Measurements from ENCODE around the gene ATP5ME. TPM values are rescaled to one million over a fixed set of nuclear protein-coding genes. Genes with fewer than 3 reads are reported as not detected.
A peak's percentile ranks its signal among the peaks of the same experiment; 100 is the strongest.

ATP5ME gene
- total RNA-seq (100 to 1,000 TPM in 5 of 6 donors, 10 to 100 TPM in 1; 88.4 to 131 (median 111) TPM), polyA plus RNA-seq (100 to 1,000 TPM; 310 to 318 TPM)

DNA sequence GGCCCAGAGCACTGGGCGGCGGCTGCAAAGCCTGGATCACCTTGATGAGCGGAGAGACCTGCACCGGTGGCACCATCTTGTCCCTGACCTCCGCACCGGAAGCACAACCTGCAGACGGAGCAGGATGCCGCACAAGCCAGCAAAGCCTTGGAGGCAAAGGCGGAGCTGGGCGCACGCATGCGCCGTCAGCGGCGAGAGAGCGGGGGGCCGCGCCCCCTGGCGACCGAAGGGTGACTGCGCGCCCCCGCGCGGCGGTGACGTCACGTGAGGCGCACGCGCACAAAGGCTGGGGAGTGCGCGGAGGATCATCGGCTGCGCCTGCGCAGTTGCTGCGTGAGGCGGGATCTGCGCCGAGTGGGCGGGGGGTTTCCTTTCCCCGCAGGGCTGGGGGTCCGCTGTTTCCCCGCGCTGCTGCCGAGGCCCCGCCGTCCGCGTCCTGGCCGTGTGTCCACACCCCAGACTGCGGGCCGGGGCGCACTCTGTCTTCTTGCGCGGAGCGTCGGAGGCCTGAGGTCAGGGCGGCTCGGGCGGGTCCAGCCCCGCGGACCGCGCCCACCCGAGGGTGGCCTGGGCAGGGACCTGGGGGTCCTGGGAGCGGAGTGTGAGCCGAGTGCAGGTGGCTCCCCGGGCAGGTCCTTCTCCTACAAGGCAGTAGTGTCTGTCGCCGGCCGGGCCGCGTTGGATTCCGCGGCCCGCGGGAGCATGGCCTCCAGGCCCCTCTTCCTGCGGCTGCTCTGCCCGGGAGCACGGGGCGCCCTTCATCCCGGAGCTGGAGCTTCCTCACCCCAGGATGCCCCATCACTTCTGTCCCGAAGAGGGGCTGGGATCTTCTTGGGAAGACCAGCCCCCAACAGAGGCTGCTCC, at the start of gene ATP5ME, which contains the start of gene MYL5:
Gene ATP5ME (minus strand): TSS at position 105 of the 864 bp plus-strand sequence. CDS start 29 bp downstream, at position 76.
Gene MYL5 (plus strand): TSS at position 371 of the 864 bp plus-strand sequence. CDS start 3,485 bp downstream, outside the sequence.
- Histone ChIP-seq H3K4me3 (peak within 1 kb of the TSS; percentile 79 to 94 (median 89)), H3K27ac (peak within 1 kb of the TSS; percentile 85 to 92 (median 86)), H3K27me3 (no peaks in the 10 kb centered on the region), H3K36me3 (peaks cover 0 to 8% (median 0%) of the 10 kb centered on the region in 3 donors), H3K4me1 (peaks cover 0 to 15% (median 12%) of the 10 kb centered on the region in 3 donors), H3K9me3 (no peaks in the 10 kb centered on the region)
- peak; percentile 65 to 98 (median 90) for TF ChIP-seq CTCF (IDR thresholded peaks at IDR 0.05)
- FAIRE-seq (no peak), DNase-seq (peak; percentile 95 to 100 (median 98)), ATAC-seq (peak; percentile 89 to 94 (median 92))
- WGBS, 2 donors: 0% methylated on average over 68 to 84 of the region's 84 CpGs
- intact Hi-C loops (cut with DNase I): no loop called here

DNA sequence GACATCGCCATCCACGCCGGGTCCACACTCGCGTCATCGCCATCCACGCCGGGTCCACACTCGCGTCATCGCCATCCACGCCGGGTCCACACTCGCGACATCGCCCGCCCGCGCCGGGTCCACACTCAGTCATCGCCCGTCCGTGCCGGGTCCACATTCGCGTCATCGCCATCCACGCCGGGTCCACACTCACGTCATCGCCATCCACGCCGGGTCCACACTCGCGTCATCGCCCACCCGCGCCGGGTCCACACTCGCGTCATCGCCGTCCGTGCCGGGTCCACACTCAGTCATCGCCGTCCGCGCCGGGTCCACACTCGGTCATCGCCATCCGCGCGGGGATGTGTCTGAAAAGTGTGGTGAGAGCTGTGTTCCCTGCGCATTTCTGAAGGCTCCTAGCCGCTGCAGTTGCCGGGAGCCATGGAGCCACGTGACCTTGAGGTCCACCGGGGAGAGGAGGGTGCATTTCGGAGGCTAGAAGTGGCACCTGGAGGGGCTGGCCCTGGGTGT, 48.8 kb upstream of the ATP5ME start:
- Histone ChIP-seq H3K9me3 (no peaks in the 10 kb centered on the region), H3K4me1 (no peaks in the 10 kb centered on the region), H3K36me3 (peaks cover 0 to 3% (median 3%) of the 10 kb centered on the region in 3 donors), H3K27ac (no peak overlapping the region), H3K27me3 (no peaks in the 10 kb centered on the region), H3K4me3 (no peak overlapping the region)
- ATAC-seq (no peak), FAIRE-seq (no peak), DNase-seq (peak in 1 of 6 donors; percentile 64)
- intact Hi-C loops (cut with DNase I): no loop called here
- TF ChIP-seq CTCF (IDR thresholded peaks at IDR 0.05): no peak
- WGBS, 2 donors: 97 to 98% methylated on average over 59 to 61 of the region's 61 CpGs

DNA sequence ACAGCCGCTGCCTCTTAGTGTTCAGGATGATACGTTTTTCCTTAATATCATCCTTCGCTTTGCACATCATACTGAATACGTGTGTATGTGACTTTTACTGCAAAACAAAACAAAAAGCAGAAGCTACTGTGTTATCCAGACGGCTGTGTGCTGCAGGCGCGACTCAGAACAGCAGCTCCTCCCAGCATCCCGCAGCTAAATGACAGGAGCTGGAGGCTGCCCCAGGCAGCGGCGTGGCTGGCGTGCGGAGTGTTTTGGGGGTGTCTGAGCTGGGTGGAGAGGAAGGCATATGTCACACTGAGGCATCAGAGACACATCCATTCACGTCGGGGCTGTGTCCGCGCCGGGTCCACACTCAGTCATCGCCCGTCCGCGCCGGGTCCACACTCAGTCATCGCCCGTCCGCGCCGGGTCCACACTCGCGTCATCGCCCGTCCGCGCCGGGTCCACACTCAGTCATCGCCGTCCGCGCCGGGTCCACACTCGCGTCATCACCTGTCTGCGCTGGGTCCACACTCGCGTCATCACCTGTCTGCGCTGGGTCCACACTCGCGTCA, 48.2 kb upstream of the ATP5ME start:
- peak in 2 of 6 donors; percentile 4 to 31 for DNase-seq
- H3K27me3 ChIP-seq: no peaks in the 10 kb centered on the region
- FAIRE-seq: no peak
- ATAC-seq: no peak
- H3K4me1 ChIP-seq: no peaks in the 10 kb centered on the region
- no peaks in the 10 kb centered on the region for H3K9me3 ChIP-seq
- peaks cover 0 to 3% (median 3%) of the 10 kb centered on the region in 3 donors for H3K36me3 ChIP-seq
- intact Hi-C loops (cut with DNase I): no loop called here
- no peak overlapping the region for H3K4me3 ChIP-seq
- no peak for TF ChIP-seq CTCF (IDR thresholded peaks at IDR 0.05)
- WGBS, 2 donors: 97% methylated on average over 45 to 47 of the region's 47 CpGs
- no peak overlapping the region for H3K27ac ChIP-seq

DNA sequence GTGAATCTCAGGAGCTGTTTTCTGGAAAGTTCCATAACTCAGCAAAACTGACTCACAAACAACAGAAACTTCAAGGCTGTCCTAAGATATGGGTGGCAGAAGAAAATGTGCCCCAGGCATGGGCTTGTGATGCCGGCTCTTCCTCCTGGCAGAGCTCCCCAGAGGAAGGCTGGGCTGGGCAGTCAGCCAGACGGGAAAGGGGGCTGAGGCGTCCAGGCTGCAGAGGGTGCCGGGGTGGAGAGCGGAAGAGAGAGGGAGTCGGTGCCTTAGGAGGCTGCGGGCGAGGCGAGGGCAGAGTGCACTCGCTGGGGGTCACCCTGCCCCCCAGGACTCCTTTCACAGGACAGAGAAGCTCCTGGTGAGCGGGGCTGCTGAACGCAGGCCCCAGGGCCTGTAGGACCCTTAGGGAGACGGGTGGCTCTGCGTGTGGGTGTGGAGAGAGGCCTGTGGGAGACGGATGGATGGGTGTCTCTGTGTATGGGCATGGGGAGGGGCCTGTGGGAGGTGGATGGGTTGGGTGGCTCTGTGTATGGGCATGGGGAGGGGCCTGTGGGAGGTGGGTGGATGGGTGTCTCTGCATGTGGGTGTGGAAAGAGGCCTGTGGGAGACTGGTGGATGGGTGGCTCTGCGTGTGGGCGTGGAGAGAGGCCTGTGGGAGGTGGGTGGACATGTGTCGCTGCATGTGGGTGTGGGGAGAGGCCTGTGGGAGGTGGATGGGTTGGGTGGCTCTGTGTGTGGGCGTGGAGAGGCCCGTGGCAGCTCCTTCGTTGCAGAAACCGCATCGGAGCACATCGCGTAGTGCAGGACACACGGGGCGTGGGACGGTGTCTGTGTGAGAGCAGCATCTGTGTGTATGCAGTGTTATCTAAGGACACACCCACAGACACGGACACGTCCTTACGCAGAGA, 47.4 kb upstream of the ATP5ME start:
- intact Hi-C loops (cut with DNase I): no loop called here
- Histone ChIP-seq H3K9me3 (no peaks in the 10 kb centered on the region), H3K27me3 (no peaks in the 10 kb centered on the region), H3K4me1 (no peaks in the 10 kb centered on the region), H3K27ac (no peak overlapping the region), H3K36me3 (peaks cover 0 to 3% (median 3%) of the 10 kb centered on the region in 3 donors), H3K4me3 (no peak overlapping the region)
- ATAC-seq (peak in 2 of 4 donors; percentile 13 to 34), DNase-seq (peak in 2 of 6 donors; percentile 30 to 62), FAIRE-seq (no peak)
- no peak for TF ChIP-seq CTCF (IDR thresholded peaks at IDR 0.05)
- 87 to 88% methylated on average over 31 of the region's 31 CpGs for WGBS, 2 donors
